ENCODE results near the gene PLXNB2. TPM values are rescaled to one million over a fixed set of nuclear protein-coding genes. Genes with fewer than 3 reads are reported as not detected.

The PLXNB2 gene
- total and polyA plus RNA-seq, 11 donors, result 35.1 to 139 (median 53.0) TPM

DNA sequence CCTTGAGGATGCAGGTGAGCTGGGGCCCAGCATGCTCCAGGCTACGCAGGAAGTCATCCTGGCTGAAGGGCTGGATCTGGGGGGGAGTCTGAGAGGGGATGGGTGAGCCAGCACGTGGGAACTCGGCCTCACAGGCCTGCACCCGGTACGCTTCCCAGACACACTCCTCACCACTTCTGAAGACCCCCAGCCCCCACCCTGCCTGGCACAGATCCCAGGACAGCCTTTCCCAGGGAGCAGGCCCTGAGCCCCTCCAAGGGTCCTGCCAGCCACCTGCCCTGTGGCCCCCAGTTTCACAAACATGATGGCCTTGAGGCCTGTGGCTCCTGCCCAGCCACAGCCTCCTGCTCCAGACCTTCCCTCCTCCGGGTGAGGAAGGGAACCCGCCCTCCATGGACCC, 5.6 kb upstream of the PLXNB2 start:
- WGBS, 4 donors, result 78 to 100% (median 82%) methylated on average over 2 to 7 of the region's 7 CpGs
- TF ChIP-seq POLR2A (IDR thresholded peaks at IDR 0.05), result no peak
- TF ChIP-seq, protein P1, sequence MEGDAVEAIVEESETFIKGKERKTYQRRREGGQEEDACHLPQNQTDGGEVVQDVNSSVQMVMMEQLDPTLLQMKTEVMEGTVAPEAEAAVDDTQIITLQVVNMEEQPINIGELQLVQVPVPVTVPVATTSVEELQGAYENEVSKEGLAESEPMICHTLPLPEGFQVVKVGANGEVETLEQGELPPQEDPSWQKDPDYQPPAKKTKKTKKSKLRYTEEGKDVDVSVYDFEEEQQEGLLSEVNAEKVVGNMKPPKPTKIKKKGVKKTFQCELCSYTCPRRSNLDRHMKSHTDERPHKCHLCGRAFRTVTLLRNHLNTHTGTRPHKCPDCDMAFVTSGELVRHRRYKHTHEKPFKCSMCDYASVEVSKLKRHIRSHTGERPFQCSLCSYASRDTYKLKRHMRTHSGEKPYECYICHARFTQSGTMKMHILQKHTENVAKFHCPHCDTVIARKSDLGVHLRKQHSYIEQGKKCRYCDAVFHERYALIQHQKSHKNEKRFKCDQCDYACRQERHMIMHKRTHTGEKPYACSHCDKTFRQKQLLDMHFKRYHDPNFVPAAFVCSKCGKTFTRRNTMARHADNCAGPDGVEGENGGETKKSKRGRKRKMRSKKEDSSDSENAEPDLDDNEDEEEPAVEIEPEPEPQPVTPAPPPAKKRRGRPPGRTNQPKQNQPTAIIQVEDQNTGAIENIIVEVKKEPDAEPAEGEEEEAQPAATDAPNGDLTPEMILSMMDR (IDR thresholded peaks at IDR 0.05), result no peak

DNA sequence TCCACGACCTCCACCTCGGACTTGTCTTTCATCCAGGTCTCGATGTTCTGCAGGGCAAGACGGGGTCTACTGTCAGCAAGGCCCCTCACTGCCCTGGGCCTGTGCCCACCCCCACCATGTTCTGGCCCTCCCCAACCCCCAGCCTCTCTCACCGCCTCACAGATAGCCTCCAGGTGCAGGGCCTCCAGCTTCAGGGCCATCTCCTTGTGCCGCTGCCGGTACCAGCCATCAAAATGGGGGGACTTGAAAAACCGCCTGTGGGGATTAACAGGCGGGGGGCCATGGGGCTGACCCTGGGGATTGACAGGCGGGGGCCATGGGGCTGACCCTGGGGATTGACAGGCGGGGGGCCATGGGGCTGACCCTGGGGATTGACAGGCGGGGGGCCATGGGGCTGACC, 4.9 kb upstream of the PLXNB2 start:
- ATAC-seq, result no peak
- no peaks in the 10 kb centered on the region for H3K36me3 ChIP-seq
- H3K9me3 ChIP-seq, result no peaks in the 10 kb centered on the region
- 97 to 98% (median 98%) methylated on average over 5 to 11 of the region's 12 CpGs for WGBS, 4 donors
- DNase-seq, result no peak
- H3K4me3 ChIP-seq, result no peak overlapping the region
- H3K27me3 ChIP-seq, result no peaks in the 10 kb centered on the region
- TF ChIP-seq, protein P1 (IDR thresholded peaks at IDR 0.05), result no peak
- TF ChIP-seq POLR2A (IDR thresholded peaks at IDR 0.05), result no peak
- no peak overlapping the region for H3K27ac ChIP-seq
- intact Hi-C loops (cut with DNase I), result no loop called here
- peaks cover 0 to 42% (median 21%) of the 10 kb centered on the region in 12 donors for H3K4me1 ChIP-seq

More for the DNA sequence above, 5.6 kb upstream of the PLXNB2 start:
- H3K4me1 ChIP-seq, result peaks cover 0 to 39% (median 18%) of the 10 kb centered on the region in 12 donors
- no peak overlapping the region for H3K4me3 ChIP-seq
- no peak overlapping the region for H3K27ac ChIP-seq
- ATAC-seq, result no peak
- intact Hi-C loops (cut with DNase I), result no loop called here
- no peaks in the 10 kb centered on the region for H3K27me3 ChIP-seq
- H3K36me3 ChIP-seq, result no peaks in the 10 kb centered on the region
- peak in 1 of 5 donors; percentile 15 for DNase-seq
- H3K9me3 ChIP-seq, result no peaks in the 10 kb centered on the region

DNA sequence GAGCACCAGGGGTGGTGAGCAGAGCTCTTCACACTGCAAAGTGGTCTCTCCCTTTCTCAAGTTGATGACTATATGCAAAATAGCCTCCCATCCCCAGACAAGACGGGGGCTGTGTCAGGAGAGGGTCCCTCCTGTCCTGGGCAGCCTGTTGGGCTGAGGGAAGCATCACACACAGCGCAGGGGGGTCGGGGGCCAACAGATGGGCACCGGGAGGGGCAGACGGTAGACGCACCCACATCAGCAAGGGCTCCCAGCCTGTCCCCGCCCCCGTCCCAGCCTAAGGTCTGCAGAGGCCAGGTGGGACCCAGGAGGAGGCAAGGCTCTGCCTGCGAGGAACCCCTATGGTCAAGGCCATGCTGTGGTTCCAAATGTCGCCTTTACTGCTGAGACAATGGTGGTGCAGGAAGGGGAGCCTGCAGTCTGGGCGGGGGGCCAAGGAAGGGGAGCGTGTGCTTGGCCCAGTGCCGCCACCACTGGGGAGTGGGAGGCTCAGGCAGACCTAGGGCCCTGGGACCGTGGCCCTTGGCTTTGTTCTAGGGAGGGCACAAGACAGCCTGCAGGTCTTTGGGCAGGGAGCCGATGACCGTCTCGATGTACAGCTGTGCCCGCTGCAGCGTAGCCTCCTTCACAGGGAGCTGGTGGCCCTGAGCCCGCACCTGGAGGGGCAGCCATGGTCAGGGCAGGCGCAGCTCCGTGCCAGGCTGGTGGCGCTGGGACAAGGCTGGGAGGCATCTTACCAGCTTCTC, 4.3 kb upstream of the PLXNB2 start:
- DNase-seq, result peak in 3 of 5 donors; percentile 19 to 45 (median 21)
- no peak overlapping the region for H3K4me3 ChIP-seq
- intact Hi-C loops (cut with DNase I), result no loop called here
- H3K4me1 ChIP-seq, result peaks cover 0 to 42% (median 21%) of the 10 kb centered on the region in 12 donors
- H3K27me3 ChIP-seq, result no peaks in the 10 kb centered on the region
- WGBS, 4 donors, result 77 to 85% (median 81%) methylated on average over 12 to 23 of the region's 23 CpGs
- TF ChIP-seq, protein P1 (IDR thresholded peaks at IDR 0.05), result no peak
- no peak for TF ChIP-seq POLR2A (IDR thresholded peaks at IDR 0.05)
- no peak overlapping the region for H3K27ac ChIP-seq
- no peaks in the 10 kb centered on the region for H3K9me3 ChIP-seq
- no peak for ATAC-seq
- H3K36me3 ChIP-seq, result no peaks in the 10 kb centered on the region

DNA sequence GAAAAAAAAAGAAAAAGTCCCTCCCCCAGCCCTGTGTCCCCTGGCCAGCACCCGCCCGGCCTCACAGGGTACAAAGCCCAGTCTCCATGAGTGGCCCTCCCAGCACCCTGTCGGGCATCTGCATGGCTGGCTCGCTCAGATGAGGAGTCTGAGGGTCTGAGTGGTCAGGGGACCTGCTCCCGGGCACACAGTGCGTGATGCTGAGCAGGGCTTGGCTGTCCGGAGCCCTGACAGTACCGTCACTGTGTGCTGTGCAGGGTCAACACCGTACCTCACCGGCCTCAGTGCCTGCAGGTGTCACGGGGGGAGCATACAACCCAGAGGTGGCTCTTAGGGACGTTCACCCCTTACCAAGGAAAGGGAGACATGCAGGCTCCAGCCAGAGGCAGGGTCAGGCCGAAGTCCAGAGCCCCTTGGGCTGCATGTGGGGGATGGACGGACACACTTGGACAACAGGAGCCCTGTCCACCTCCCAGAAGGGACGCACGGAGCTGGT, 3.6 kb upstream of the PLXNB2 start:
- H3K27me3 ChIP-seq, result no peaks in the 10 kb centered on the region
- H3K4me3 ChIP-seq, result no peak overlapping the region
- no peaks in the 10 kb centered on the region for H3K36me3 ChIP-seq
- no peaks in the 10 kb centered on the region for H3K9me3 ChIP-seq
- TF ChIP-seq, protein P1 (IDR thresholded peaks at IDR 0.05), result no peak
- no peak for TF ChIP-seq POLR2A (IDR thresholded peaks at IDR 0.05)
- WGBS, 4 donors, result 92 to 93% (median 93%) methylated on average over 11 to 16 of the region's 16 CpGs
- peaks cover 0 to 49% (median 25%) of the 10 kb centered on the region in 12 donors for H3K4me1 ChIP-seq
- intact Hi-C loops (cut with DNase I), result no loop called here
- ATAC-seq (no peak), DNase-seq (peak in 2 of 5 donors; percentile 15 to 63)
- H3K27ac ChIP-seq, result no peak overlapping the region

Data from heart left ventricle (tissue), 16 donors.